ENCODE measurements around the gene STK17B. TPM values are rescaled to one million over a fixed set of nuclear protein-coding genes. Genes with fewer than 3 reads are reported as not detected.

STK17B gene
- total and polyA plus RNA-seq, 9 of the 15 experiments (the other 6 are each of a cell fraction or from before 2014, with no cell fraction given): 2.3 to 17.7 (median 8.5) TPM

DNA sequence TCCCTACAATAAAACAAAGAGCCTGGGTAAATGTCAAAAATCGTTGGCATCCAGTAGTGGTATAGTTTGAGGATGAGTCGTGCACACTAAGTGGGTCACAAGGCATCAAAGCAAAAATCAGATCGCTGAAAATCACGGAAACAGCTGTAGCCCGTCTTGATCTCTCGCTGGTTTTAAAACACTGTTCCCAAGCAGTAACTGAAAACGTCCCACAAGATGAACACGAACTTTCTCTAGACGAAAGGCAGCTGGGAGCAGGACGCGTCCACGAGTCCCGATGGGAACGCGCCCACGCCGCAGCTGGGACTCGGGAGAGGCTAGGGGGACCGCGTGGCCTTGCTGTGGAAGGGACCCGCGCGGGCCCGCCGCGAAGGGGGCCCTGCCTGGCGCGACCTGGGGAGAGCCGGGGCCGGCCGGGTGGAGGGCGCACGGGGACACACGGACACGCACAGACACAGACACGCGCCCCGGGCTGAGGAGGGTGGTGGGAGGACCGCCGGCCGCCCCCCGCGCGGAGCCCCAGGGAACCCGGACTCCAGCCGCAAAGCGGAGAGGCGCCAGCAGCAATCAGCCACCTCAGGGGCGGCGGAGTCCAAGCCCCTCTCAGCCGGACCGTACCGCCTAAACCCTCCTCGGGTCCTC lies 651 bp downstream of the STK17B start (continued):
- TF ChIP-seq AFF1 (IDR thresholded peaks at IDR 0.05; ENCODE audit: low read depth in 1 of 2, partially characterized antibody in 2 of 2) (peak in 1 of 2 experiments; percentile 10), ZNF277 (CRISPR knock-in tag; IDR thresholded peaks at IDR 0.05; ENCODE audit: borderline replicate concordance) (no peak), NFE2 (IDR thresholded peaks at IDR 0.05; ENCODE audit: low read depth) (no peak), SP1 (CRISPR knock-in tag; IDR thresholded peaks at IDR 0.05) (peak; percentile 3; the same call in 1 of the 2 replicates), ZFX (CRISPR knock-in tag; IDR thresholded peaks at IDR 0.05) (peak; percentile 62), ZNF445 (CRISPR knock-in tag; IDR thresholded peaks at IDR 0.05; ENCODE audit: low read depth) (no peak), RCOR1 (IDR thresholded peaks at IDR 0.05; ENCODE audit: borderline replicate concordance in 1 of 2, low read depth in 2 of 2, low read length in 2 of 2) (peak; percentile 61 to 83; a peak in 1 of 4 replicates), DACH1 (IDR thresholded peaks at IDR 0.05; ENCODE audit: partially characterized antibody) (peak; percentile 70), NFXL1 (CRISPR knock-in tag; IDR thresholded peaks at IDR 0.05) (no peak), CBFA2T3 (IDR thresholded peaks at IDR 0.05) (0 out of 2 replicates have a peak, but pooled peaks have one; percentile 18), MTF1 (CRISPR knock-in tag; IDR thresholded peaks at IDR 0.05; ENCODE audit: borderline replicate concordance) (no peak), CSDE1 (IDR thresholded peaks at IDR 0.05) (no peak), ZBTB7A (IDR thresholded peaks at IDR 0.05; ENCODE audit: borderline replicate concordance, control insufficient read depth, low read depth, low read length) (peak; percentile 16; the same call in 1 of the 2 replicates), TCF7 (IDR thresholded peaks at IDR 0.05; ENCODE audit: borderline replicate concordance) (peak; percentile 74; the same call in 1 of the 2 replicates), MNT (conservative IDR thresholded peaks at IDR 0.05) (peak in 1 of 2 experiments; percentile 42; a peak in 2 of 4 replicates), HNRNPK (IDR thresholded peaks at IDR 0.05; ENCODE audit: low read depth, low read length, poor library complexity, severe bottlenecking) (no peak), HDAC2 (IDR thresholded peaks at IDR 0.05) (peak; percentile 68; the same call in 1 of the 2 replicates), PCBP1 (IDR thresholded peaks at IDR 0.05; ENCODE audit: low read depth, low read length, poor library complexity, severe bottlenecking) (peak; percentile 72)
- TF ChIP-seq, protein P1, sequence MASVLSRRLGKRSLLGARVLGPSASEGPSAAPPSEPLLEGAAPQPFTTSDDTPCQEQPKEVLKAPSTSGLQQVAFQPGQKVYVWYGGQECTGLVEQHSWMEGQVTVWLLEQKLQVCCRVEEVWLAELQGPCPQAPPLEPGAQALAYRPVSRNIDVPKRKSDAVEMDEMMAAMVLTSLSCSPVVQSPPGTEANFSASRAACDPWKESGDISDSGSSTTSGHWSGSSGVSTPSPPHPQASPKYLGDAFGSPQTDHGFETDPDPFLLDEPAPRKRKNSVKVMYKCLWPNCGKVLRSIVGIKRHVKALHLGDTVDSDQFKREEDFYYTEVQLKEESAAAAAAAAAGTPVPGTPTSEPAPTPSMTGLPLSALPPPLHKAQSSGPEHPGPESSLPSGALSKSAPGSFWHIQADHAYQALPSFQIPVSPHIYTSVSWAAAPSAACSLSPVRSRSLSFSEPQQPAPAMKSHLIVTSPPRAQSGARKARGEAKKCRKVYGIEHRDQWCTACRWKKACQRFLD (CRISPR knock-in tag; IDR thresholded peaks at IDR 0.05): 0 out of 2 replicates have a peak, but pooled peaks have one; percentile 29
